OCI-LY7 (cell line): Measurements from ENCODE around the gene DLEC1.

Source experiments
- EZH2phosphoT487 ChIP-seq: fragments of 200-600 bp; sonication (generic); IDR thresholded peaks from 2 replicates; pipeline ENCODE4 v1.6.1; 2018; ENCODE audit warnings: low read depth, borderline replicate concordance, mild to moderate bottlenecking, mixed run types, antibody characterized with exemption, low read length, moderate library complexity, mixed read lengths
- TF ChIP-seq, protein P1 (sequence below): fragments of 200-600 bp; sonication (generic); conservative IDR thresholded peaks from 2 replicates; pipeline ENCODE4 v1.5.1; 2014; ENCODE audit warnings: mild to moderate bottlenecking, antibody characterized with exemption, low read length, moderate library complexity, mixed read lengths

DNA sequence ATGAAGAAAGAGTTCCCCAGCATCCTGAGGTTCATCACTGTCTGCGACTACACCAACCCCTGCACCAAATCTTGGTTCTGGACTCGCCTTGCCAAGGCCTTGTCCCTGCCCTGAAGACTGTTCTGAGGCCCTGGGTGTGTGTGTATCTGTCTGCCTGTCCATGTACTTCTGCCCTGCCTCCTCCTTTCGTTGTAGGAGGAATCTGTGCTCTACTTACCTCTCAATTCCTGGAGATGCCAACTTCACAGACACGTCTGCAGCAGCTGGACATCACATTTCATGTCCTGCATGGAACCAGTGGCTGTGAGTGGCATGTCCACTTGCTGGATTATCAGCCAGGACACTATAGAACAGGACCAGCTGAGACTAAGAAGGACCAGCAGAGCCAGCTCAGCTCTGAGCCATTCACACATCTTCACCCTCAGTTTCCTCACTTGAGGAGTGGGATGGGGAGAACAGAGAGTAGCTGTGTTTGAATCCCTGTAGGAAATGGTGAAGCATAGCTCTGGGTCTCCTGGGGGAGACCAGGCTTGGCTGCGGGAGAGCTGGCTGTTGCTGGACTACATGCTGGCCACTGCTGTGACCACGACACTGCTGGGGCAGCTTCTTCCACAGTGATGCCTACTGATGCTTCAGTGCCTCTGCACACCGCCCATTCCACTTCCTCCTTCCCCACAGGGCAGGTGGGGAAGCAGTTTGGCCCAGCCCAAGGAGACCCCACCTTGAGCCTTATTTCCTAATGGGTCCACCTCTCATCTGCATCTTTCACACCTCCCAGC, 102.4 kb downstream of the DLEC1 start:
- TF ChIP-seq, protein P1, sequence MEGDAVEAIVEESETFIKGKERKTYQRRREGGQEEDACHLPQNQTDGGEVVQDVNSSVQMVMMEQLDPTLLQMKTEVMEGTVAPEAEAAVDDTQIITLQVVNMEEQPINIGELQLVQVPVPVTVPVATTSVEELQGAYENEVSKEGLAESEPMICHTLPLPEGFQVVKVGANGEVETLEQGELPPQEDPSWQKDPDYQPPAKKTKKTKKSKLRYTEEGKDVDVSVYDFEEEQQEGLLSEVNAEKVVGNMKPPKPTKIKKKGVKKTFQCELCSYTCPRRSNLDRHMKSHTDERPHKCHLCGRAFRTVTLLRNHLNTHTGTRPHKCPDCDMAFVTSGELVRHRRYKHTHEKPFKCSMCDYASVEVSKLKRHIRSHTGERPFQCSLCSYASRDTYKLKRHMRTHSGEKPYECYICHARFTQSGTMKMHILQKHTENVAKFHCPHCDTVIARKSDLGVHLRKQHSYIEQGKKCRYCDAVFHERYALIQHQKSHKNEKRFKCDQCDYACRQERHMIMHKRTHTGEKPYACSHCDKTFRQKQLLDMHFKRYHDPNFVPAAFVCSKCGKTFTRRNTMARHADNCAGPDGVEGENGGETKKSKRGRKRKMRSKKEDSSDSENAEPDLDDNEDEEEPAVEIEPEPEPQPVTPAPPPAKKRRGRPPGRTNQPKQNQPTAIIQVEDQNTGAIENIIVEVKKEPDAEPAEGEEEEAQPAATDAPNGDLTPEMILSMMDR = no peak
- no peak for TF ChIP-seq EZH2phosphoT487
